C4-2B (cell line): Measurements from ENCODE around the gene CSH2.

Source experiments
- ZFX ChIP-seq: fragments of 450-650 bp; IDR thresholded peaks from 2 replicates; pipeline ENCODE4 v1.6.1; 2017
- TF ChIP-seq, protein P1 (sequence below): fragments of 450-650 bp; conservative IDR thresholded peaks from 2 replicates; pipeline ENCODE4 v1.5.1; 2017; ENCODE audit warnings: mild to moderate bottlenecking

DNA sequence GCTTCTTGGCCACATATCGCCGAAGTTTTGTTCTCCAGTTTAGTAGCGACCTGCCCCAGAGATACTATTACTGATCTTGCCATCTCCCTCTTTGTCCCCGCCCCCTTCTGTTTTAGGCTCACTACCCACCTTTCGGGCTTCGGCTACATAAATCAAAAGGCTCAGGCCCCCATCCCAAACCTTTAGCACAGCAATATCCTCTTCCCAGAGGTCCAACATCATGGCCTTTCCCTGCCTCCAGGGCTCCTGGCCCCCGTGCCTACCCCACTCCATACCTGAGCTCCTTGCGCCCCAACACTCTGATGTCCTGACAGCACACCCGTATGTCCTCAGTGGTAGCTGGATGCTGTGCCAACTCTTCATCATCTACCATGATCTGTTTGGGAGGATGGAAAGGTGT lies 49.1 kb downstream of the CSH2 start:
- TF ChIP-seq, protein P1, sequence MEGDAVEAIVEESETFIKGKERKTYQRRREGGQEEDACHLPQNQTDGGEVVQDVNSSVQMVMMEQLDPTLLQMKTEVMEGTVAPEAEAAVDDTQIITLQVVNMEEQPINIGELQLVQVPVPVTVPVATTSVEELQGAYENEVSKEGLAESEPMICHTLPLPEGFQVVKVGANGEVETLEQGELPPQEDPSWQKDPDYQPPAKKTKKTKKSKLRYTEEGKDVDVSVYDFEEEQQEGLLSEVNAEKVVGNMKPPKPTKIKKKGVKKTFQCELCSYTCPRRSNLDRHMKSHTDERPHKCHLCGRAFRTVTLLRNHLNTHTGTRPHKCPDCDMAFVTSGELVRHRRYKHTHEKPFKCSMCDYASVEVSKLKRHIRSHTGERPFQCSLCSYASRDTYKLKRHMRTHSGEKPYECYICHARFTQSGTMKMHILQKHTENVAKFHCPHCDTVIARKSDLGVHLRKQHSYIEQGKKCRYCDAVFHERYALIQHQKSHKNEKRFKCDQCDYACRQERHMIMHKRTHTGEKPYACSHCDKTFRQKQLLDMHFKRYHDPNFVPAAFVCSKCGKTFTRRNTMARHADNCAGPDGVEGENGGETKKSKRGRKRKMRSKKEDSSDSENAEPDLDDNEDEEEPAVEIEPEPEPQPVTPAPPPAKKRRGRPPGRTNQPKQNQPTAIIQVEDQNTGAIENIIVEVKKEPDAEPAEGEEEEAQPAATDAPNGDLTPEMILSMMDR, result no peak
- no peak for TF ChIP-seq ZFX
